ENCODE data around the gene CASZ1.

DNA sequence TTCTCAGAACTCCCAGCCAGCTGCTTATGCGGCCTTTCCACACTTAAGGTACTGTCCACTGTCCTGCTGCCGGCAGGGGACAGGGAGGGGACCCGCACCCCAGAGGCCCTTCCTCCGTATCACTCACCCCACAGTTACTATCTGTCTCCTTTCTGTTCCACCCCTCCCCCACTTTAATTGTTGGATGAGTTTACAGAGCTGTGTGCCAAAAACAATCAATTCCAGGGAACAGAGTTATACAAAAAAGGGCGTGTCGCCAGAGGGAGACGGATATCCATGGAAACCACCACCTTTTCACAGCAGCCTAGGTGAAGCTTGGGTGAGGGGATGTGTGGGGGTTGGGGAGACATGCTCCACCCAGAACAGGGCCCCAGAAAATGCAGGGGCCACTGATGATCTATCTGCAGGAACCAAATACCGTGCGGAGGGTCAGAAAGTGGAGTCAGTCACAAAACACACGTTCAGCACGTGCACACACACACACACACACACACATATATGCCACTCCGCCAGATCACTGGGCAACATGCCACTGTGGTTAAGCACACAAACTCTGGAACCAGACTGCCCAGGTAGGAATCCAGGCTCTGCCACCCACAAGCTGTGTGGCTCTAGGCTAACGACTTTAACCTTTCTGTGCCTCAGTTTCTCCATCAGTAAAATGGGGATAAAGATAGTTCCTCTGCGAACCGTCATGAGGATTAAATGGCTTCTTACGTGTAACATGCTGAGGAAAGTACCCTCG, 30.5 kb downstream of the CASZ1 start:
- TF ChIP-seq, protein P1, sequence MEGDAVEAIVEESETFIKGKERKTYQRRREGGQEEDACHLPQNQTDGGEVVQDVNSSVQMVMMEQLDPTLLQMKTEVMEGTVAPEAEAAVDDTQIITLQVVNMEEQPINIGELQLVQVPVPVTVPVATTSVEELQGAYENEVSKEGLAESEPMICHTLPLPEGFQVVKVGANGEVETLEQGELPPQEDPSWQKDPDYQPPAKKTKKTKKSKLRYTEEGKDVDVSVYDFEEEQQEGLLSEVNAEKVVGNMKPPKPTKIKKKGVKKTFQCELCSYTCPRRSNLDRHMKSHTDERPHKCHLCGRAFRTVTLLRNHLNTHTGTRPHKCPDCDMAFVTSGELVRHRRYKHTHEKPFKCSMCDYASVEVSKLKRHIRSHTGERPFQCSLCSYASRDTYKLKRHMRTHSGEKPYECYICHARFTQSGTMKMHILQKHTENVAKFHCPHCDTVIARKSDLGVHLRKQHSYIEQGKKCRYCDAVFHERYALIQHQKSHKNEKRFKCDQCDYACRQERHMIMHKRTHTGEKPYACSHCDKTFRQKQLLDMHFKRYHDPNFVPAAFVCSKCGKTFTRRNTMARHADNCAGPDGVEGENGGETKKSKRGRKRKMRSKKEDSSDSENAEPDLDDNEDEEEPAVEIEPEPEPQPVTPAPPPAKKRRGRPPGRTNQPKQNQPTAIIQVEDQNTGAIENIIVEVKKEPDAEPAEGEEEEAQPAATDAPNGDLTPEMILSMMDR (IDR thresholded peaks at IDR 0.05), result no peak
- TF ChIP-seq ZNF423 (CRISPR knock-in tag; IDR thresholded peaks at IDR 0.05) (no peak), NR2C2 (CRISPR knock-in tag; IDR thresholded peaks at IDR 0.05) (no peak), RELA (CRISPR knock-in tag; IDR thresholded peaks at IDR 0.05; ENCODE audit: borderline replicate concordance) (no peak), SMAD3 (CRISPR knock-in tag; IDR thresholded peaks at IDR 0.05; ENCODE audit: borderline replicate concordance) (no peak), HMGA2 (CRISPR knock-in tag; IDR thresholded peaks at IDR 0.05) (no peak), ZBTB21 (CRISPR knock-in tag; IDR thresholded peaks at IDR 0.05; ENCODE audit: borderline replicate concordance) (no peak), CBFB (CRISPR knock-in tag; IDR thresholded peaks at IDR 0.05; ENCODE audit: low read depth) (no peak)
- TF ChIP-seq, protein P2, sequence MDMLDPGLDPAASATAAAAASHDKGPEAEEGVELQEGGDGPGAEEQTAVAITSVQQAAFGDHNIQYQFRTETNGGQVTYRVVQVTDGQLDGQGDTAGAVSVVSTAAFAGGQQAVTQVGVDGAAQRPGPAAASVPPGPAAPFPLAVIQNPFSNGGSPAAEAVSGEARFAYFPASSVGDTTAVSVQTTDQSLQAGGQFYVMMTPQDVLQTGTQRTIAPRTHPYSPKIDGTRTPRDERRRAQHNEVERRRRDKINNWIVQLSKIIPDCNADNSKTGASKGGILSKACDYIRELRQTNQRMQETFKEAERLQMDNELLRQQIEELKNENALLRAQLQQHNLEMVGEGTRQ (CRISPR knock-in tag; IDR thresholded peaks at IDR 0.05), result no peak
- TF ChIP-seq, protein P3, sequence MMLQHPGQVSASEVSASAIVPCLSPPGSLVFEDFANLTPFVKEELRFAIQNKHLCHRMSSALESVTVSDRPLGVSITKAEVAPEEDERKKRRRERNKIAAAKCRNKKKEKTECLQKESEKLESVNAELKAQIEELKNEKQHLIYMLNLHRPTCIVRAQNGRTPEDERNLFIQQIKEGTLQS (CRISPR knock-in tag; conservative IDR thresholded peaks at IDR 0.05), result no peak

Data from WTC11 (cell line).